Activated gamma-delta T cell treated with anti-CD3 and anti-CD28 coated beads, Interleukin-2, amount 50 U/mL, for 16 hours (primary cell): ENCODE measurements around the gene PTPRN2.

Experiments
- DNase-seq: peaks from one replicate; pipeline ENCODE4 v3.0.0-alpha.2; 2020; ENCODE audit warnings: low read depth

The PTPRN2 gene

DNA sequence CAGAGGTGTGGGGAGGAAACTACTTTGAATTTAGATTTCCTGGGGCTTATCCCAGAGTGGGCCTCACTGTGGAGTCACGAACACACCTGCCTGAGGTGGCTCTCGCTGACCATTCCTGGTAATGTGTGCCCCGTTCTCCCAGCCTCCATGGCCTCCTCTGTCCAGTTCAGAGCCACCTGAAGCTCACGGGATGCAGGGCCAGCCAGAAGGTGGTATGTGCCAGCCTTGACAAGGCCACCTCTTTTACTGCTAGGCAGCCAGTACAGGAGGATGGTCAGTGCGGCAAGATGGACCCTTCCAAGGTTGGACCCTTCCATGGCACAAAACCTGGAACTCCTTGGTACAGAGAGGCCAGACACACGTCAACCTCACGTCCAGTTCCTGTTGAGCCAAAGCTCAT is 1040.5 kb downstream of the PTPRN2 start:
- no peak for DNase-seq

DNA sequence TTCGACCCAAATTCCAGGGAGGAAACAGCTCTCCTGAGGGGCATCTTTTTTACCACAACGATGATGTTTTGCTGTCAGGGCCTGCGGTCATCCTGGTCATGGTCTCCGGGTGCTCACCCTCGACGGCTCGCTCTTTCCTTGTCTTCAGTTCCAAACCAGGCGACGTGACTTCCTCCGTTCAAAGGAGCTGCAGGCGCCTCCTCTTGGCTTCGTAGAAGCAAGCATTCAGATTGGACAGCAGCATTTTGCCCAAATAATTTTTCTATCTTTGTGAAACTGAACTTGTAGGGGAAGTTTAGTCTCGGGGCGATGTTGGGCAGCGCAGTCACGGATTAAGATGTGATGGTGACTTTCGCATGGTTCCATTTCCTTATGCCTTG is 1042.0 kb downstream of the PTPRN2 start:
- DNase-seq: no peak

DNA sequence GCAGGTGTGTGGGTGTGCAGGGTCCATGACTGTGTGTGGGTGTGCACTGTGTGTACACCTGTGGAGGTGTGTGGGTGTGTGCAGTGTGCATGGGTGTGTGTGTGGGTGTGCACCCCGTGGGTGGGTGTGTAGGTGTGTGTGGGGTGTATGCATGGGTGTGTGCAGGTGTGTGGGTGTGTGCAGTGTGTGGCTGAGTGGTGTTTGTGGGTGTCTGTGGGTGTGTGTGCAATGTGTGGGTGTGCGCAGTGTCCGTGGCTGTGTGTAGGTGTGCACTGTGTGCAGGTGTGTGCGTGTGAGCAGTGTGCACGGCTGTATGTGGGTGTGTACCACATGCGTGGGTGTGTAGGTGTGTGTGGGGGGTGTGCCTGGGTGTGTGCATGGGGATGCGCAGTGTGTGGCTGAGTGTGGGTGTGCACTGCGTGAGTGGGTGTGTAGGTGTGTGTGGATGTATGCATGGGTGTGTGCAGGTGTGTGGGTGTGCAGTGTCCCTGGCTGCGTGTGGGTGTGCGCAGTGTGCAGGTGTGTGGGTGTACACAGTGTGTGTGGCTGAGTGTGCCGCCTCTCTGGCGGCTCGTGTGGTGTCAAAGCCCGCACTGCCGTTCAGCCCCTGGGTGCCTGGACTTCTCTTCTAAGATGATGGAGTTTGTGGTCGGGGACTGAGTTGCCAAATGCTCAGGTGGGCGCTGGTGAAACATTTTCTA is 1042.5 kb downstream of the PTPRN2 start:
- DNase-seq: no peak

DNA sequence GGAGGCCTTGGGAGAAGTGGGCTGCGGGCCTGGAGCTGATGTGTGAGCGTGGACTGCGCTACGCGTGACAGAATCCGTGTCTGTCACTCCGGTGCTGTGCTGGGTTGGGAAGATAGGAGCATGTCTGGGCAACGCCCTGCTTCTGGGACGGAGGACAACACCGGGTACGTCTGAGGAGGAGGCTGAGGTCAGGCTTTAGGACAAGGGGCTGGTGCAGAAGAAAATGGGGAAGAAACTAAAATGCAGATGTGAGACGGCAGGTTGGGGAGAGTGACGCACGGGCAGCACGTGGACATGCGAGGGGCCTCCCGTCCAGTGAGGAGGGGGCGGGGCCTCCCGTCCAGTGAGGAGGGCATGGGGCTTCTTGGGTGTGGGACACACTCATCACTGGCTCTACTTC is 1043.4 kb downstream of the PTPRN2 start:
- DNase-seq: no peak

DNA sequence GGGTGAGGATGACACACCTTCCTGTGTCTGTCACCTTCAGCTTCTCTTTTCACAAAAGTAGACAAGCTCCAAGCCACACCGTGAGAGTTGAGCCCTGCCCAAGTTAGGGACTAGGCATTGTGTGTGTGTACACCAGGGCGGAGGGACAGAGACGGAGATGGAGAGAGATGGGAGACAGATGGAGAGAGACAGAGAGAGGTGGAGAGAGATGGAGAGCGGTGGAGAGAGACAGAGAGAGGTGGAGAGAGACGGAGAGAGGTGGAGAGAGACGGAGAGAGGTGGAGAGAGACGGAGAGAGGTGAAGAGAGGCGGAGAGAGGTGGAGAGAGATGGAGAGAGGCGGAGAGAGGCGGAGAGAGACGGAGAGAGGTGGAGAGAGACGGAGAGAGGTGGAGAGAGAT is 1043.8 kb downstream of the PTPRN2 start:
- no peak for DNase-seq

DNA sequence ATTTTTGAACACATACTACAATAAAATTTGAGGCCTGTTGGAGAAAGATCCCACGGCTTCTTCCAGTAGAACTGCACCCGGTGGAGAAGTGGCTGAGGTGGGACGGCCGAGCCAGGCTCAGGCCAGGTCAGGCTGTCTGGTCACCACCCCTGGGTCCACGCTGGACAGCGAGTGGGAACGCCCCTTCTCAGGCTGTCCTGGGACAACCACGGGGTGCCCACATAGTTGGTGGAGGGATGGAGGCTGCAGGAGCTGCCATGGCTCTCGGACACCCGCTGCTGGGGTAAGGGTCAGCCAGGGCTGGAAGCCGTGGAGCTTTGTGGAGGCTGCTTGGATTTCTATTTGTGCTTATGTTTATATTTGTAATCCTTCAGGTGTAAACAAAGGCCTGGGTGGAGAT is 1044.3 kb downstream of the PTPRN2 start:
- DNase-seq: no peak

DNA sequence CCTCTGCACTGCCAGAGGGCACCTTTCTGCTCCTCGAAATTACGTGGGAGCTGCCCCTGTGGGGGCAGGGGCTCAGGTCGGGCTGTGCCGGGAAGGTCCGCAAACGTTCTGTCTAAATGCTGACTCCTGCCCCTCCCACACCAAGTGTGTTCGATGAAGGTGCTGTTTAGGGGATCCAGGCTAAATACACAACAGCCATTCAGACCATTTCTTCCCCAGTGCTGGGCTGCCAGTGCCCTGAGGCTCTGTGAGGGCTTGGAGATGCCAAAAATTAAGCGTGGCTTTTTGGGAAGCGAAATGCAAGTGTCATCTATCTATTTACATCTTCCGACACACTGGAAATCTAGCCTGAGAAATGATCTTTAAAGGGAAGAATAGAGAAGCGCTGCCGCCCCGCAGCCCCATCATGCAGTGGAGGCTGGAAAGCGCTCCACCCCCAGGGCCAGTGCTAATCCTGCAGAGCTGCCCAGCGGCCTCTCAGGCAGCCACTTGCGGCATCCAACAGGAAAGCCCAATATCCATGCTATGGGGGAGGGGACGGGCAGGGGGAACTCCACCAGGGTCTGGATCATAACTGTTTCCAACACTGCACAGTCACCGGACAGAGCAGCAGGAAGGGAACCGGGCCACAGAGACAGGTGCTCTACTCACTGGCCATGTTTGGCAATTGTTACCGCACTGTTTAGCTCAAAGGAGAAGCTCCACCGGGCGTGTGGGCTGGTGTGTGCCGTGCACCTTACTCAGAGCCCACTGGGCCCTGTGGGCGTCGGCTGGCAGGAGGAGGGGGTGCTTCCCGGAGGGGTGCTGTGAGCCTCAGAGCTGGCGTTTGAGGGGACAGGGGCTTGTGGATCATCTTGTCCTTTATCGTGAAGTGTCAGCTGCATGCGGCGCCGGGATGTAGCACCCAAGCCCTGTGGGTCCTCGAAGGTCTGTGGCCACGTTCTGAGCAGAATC is 1045.3 kb downstream of the PTPRN2 start:
- no peak for DNase-seq

DNA sequence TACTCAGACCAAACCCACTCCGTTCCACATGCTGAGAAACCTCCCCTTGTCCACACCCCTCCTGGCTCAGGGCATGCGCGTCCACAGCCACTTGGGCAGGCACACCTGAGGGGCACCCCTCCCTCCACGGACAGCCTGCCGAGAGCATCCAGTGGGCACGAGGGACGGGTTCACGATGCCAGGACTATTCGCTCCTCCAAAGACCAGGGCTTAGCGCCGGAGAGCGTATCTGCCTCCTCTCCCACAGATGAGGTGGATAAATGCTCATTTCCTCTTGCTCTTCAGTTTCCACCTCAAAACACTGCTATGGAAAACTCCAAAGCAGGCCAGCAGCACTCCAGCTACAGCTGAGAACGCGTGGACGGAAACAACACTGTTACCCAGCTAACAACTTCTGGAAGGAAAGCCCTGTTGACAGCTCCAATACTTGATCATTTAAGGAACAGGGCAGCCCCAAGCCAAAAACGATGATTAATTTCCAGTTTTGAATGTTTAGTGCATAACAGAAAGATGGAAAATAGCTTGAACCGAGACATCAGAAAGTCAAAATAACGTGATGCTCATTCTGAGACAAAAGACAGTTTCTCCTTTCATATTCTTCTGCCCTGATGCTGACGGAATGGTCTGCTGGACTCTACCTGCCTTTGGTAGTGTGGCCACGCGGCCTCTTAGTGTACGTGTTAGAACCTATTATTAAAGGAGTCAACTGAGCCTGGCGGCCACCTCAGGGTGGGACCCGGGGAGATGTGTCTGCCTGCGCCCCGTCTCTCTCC is 1046.1 kb downstream of the PTPRN2 start:
- DNase-seq: no peak

DNA sequence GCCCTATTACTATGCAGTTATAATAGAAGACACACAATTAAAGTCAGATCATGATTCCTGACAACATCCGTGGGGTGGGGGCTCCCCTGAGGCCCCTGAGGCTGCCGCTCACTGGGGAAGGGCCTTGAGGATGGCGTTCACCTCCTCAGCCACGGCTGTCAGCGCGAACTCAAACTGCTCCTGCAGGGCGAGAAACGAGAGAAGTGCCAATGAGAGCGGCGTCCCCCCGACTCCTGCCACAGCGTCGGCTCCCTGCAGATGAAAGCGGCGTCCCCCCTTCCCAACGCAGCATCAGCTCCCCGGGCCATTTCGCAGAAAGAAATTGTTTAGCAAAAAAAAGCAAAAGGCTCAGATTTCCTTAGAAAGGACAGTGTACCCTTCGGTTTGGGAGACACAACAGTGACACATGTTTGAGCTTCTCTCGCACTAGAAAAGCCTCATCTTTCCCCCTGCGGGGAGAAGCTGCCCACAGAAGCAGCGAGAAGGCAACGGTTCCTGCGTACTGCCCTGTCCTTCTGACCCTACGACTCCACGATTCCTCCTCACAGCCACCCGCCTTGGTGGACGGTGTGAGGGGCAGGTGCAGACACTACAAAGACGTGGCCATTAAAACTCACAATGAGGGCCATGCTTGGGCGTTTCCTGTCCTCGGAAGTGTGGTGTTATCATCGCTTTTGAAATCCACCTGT is 1046.9 kb downstream of the PTPRN2 start:
- DNase-seq: no peak

DNA sequence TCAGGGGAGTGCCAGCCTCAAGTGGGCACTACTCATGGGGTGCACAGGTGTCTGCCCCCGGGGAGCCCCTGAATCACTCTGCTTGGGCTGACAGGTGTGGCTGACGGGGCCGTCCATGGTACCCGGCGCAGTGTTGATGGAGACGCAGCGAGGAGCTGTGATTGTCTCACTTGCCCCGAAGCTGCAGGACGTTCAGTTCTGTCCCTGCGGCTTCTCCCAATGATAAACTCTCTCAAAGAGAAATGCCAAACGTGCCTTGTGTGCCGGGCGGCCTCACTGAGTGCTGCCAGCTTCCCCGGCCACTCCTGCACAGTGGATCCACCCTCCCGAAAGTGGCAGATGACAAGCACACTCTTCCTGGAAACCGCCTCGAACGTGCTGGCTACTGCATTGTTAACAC is 1047.6 kb downstream of the PTPRN2 start:
- no peak for DNase-seq

DNA sequence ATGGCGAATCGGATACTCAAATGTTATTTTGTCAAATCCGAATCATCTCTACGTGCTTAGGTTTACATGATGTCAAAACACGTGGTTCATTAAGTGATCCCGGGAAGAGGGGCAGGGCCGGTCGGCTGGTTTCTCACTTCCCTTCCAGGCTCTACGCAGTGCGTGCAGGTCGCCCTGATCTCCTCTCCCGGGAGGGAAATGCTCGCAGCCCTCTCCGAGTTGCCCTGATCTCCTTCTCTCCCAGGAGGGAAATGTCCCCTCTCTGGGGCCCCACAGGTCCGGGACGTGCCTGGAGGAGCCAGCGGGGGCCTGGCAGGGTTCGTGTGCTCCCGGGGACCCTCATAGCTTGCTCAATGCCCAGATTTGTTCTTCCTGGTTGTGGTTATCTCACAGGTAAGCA is 1048.1 kb downstream of the PTPRN2 start:
- DNase-seq: no peak

DNA sequence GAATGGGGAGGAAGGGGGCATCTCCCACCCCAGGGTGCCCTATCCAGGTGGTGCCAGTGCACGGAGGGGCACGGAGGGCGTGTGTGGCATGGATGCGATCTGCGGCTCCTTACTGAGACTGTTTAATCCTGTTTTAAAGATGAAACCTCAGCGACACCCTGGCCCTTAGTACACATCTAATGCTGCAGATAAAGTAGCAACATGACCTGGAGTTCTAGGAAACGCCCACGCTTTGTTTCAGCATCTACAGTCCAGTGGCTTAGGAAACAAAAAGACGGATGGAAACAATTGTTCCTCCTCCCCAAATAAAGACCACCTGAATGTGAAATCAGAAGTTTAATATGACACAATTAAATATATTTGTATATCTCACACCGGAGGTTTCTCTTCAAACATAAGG is 1048.9 kb downstream of the PTPRN2 start:
- DNase-seq: no peak

DNA sequence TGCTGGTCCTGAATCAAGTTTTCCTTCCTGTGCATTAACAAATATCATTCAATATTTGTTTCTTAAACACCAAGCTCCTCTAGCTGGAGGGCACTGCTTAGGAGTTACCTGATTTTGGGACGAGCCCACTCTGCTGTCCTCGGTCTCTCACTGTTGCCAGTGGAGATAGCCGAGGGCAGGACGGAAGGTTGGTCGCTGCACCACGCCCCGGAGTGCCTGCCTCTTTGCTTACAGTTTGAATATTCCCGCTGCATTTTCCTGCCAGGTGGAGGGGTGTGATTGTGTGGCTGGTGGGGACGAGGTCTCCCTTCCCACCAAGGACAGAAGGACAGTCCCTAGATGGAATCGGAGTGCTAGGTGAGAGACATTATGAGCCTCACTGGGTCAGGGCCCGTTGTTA is 1049.3 kb downstream of the PTPRN2 start:
- DNase-seq: no peak

DNA sequence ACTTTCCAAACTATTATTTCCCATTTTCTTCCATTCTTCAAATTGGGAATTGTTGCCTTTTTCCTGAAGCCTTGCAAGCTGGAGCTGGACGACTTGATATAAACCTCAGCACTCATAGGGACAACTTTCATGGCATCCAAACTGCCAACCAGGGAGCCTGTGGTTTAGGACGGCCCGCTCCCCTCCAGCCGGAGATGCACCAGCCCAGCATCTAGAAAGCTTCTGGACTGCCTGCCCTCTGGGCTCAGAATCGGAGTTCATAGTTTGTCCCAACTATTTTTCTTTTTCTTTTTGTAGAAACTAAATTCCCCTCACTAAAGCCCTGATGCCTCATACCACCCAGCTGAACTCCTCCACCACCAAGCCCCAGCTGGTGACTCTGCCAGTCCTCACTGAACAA is 1050.6 kb downstream of the PTPRN2 start:
- DNase-seq: no peak

DNA sequence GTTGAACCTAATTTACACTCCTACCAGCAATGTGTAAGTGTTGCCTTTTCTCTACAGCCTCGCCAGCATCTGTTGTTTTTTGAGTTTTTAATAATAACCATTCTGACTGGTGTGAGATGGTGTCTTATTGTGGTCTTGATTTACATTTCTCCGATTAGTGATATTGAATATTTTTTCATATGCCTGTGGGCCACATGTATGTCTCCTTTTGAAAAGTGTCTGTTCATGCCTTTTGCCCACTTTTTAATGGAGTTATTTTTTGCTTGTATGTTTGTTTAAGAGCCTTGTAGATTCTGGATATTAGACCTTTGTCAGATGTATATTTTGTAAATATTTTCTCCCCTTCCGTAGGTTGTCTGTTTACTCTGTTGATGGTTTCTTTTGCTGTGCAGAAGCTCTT is 1055.6 kb downstream of the PTPRN2 start:
- DNase-seq: no peak

DNA sequence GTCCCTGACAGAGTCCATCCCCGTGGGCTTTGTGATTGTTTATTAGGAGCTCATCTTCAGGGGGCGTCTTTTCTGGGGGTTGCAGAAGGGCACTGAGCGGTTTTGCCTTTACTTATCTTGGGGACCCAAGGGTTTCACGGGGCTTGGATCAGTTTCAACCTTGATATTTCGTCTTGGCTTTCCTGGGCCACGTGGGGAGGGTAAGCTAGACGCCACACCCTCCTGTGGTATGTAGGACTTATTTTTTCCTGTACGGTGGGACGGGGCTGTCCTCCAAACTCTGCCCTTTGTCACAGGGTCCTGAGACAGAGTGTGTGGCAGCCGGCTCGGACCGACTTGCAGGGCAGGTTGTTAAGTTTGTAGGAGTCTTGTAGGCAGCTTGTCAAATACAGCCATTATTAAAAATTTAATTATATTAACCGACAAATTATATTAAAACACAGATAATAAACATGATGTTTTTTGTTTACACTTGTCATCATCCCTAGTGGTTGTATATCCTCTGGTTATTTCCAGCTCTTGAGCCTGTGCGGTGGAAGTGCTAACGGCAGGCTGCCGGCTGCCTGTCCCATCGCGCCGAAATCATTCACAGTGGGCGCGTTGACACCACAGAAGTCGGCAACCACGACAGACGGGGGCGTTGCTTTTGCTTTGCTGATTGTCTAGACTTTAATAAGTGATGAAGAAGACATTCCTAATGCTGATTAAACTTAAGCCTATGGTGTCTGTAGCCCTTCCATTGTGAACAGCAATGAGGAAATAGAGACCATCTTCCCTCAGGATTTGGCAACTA is 1057.7 kb downstream of the PTPRN2 start:
- no peak for DNase-seq

DNA sequence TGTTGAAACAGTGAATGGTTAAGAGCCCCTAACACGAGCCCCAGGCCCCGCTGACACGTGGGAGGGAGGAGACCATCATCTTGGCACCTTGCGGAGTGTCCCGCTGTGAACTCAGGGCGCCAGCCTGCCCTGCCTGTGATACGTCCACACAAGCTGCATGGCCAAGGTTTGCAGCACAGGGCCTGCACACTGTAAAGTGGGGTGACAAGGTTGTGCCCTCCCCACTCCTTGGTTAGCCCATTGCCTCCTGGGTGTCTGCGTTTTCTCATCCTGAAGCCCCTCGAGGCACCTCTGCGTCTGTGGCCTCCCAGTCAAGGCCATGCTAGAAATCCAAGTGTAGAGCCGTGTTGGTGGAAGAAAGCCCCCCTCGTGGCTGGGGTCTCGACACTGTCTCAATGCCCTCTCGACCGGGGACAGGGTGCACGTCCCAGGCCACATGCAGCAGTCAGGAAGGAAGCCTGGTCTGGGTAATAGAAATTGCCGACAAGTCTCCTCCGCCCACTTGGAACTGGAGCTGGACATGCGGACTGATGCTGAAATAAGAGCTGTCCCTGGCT is 1058.8 kb downstream of the PTPRN2 start:
- DNase-seq: no peak

DNA sequence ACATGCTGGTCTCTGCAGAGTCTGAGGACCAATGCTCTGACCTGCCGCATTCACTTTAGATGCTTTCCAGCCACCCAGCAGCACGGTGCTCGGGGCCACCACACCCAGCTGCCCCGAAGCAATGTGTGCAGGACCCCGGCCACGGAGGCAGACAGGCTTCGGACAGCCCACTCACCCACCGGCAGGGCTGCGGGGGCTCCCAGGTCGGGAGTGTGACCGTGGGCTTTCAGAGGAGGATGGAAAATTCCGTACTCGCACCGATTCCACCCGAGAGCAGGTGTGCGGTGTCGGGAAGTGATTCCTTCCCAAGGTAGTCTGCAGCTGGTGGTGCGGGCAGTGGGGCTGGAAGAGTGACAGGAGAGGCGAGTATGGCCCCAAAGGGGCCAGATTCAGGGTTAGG is 1059.9 kb downstream of the PTPRN2 start:
- no peak for DNase-seq

DNA sequence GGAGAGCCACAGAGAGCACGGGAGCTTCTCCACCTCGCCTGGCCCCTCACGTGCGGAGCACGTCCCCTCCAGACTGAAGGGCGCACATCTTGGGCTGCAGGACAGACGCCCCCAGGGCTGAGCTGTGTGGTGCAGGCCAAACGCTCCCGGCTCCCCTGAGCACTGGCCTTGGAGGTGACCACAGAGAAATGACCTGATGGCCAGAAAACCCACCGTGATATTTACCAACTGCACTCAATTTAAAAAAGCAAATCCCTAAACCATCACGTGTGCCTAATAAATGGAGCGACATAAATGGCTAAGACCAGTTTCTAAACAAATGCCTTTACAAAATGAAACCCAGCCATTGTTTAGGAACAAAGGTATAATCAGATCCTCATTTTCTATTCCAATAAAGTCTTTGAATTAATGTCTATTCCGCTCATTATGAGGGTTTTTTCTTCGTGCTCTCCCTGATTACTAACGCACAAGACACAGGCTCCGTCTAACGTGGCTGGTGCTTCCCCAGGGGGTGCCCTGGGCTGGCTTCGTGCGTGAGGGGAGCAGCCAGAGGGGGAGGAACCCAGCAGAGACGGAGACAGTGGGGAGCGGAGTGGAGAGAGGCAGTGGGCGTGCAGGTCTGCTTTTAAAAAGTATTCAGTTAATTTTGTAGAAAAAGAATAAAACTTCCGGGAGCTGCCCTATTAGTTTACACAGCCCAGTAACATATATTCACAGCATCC is 1060.5 kb downstream of the PTPRN2 start:
- no peak for DNase-seq
